GM12872 (cell line): ENCODE measurements around the gene TRIM54.

Experiments used
- TF ChIP-seq, protein P1 (sequence below): IDR thresholded peaks from 3 replicates; pipeline ENCODE4 v1.5.1; 2011; ENCODE audit warnings: low read depth, mild to moderate bottlenecking, low read length, moderate library complexity; ENCODE audit not compliant: insufficient read depth

TRIM54 gene

GRCh38 chr2:27354597-27354927 lies 72.3 kb downstream of the TRIM54 start:
- TF ChIP-seq, protein P1, sequence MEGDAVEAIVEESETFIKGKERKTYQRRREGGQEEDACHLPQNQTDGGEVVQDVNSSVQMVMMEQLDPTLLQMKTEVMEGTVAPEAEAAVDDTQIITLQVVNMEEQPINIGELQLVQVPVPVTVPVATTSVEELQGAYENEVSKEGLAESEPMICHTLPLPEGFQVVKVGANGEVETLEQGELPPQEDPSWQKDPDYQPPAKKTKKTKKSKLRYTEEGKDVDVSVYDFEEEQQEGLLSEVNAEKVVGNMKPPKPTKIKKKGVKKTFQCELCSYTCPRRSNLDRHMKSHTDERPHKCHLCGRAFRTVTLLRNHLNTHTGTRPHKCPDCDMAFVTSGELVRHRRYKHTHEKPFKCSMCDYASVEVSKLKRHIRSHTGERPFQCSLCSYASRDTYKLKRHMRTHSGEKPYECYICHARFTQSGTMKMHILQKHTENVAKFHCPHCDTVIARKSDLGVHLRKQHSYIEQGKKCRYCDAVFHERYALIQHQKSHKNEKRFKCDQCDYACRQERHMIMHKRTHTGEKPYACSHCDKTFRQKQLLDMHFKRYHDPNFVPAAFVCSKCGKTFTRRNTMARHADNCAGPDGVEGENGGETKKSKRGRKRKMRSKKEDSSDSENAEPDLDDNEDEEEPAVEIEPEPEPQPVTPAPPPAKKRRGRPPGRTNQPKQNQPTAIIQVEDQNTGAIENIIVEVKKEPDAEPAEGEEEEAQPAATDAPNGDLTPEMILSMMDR = no peak

- TF ChIP-seq, protein P1 = no peak
These were observed 73.8 kb downstream of the TRIM54 start for GRCh38 chr2:27356056-27356381.

- TF ChIP-seq, protein P1 = no peak
These were observed 74.4 kb downstream of the TRIM54 start, which contains the start of gene GTF3C2 for GRCh38 chr2:27356382-27357181. GTF3C2 (minus strand) TSS chr2:27356764; CDS start chr2:27343554, 13,210 bp downstream.
